Gastrocnemius medialis (tissue), 4 donors: ENCODE data around the gene RAD51B. TPM values are rescaled to one million over a fixed set of nuclear protein-coding genes. Genes with fewer than 3 reads are reported as not detected.

Source experiments
- ATAC-seq, 2 donors: fragments of 150-250 bp; one replicate each; pipeline ENCODE4 v1.9.1; 2016
- DNase-seq, 2 donors: peaks; one replicate each; pipeline ENCODE4 v3.0.0-alpha.2; 2019
- H3K27ac ChIP-seq, 4 donors: fragments of 200-600 bp; sonication (generic); 1 replicate in 1 of 4; 2 replicates in 3 of 4; pipeline ENCODE4 v1.5.1; 2016 to 2018; ENCODE audit warnings: mild to moderate bottlenecking in 2 of 4, moderate library complexity in 1 of 4
- H3K27me3 ChIP-seq, 3 donors: fragments of 200-600 bp; sonication (generic) in 2 of 3; 1 replicate in 1 of 3; 2 replicates in 2 of 3; pipeline versions ENCODE4 v1.5.1 to v1.6.0; 2016 to 2019; ENCODE audit warnings: mild to moderate bottlenecking in 1 of 3, moderate library complexity in 1 of 3
- H3K36me3 ChIP-seq, 2 donors: fragments of 200-600 bp; sonication (generic) in 1 of 2; one replicate each; pipeline ENCODE4 v1.5.1; 2017 to 2018
- H3K4me1 ChIP-seq, 2 donors: fragments of 200-600 bp; sonication (generic) in 1 of 2; one replicate each; pipeline ENCODE4 v1.5.1; 2016 to 2017; ENCODE audit warnings: mild to moderate bottlenecking in 2 of 2
- H3K4me3 ChIP-seq, 4 donors: fragments of 200-600 bp; sonication (generic) in 3 of 4; 1 replicate in 1 of 4; 2 replicates in 3 of 4; pipeline ENCODE4 v1.5.1; 2016 to 2019; ENCODE audit warnings: mild to moderate bottlenecking in 2 of 4
- H3K9me3 ChIP-seq, 3 donors: fragments of 200-600 bp; sonication (generic) in 2 of 3; 1 replicate in 1 of 3; 2 replicates in 2 of 3; pipeline ENCODE4 v1.5.1; 2016 to 2019
- CTCF ChIP-seq, 5 experiments: fragments of 450-650 bp in 3 of 5; fragments of 200-600 bp in 2 of 5; sonication (generic) in 2 of 5; IDR thresholded peaks in 4 of 5; conservative IDR thresholded peaks in 1 of 5; 1 replicate in 4 of 5; 2 replicates in 1 of 5; pipeline ENCODE4 v1.5.1; 2016 to 2019; ENCODE audit warnings: antibody characterized with exemption in 5 of 5, mild to moderate bottlenecking in 3 of 5, moderate library complexity in 3 of 5
- POLR2A ChIP-seq, 2 donors: fragments of 450-650 bp; IDR thresholded peaks; one replicate each; pipeline ENCODE4 v1.6.1; 2017; ENCODE audit warnings: antibody characterized with exemption in 2 of 2, mild to moderate bottlenecking in 2 of 2, moderate library complexity in 2 of 2
- in situ Hi-C, 4 donors: fragments of 200-750 bp; cut with MboI; loops; one replicate each; pipeline versions ENCODE4 v1.15.0 to v1.8.0; 2017; ENCODE audit warnings: low sequenced_read_pairs in 4 of 4
- intact Hi-C: fragments of 100-400 bp; cut with DNase I; formaldehyde crosslinking; loops from one replicate; pipeline ENCODE4 v1.15.1; 2023; ENCODE audit warnings: low total_unique reads
- total RNA-seq, 4 donors: library from RNA; depleted of rRNA; stranded (reverse); fragments of >200 nt; gene quantifications; one replicate each; pipeline versions ENCODE4 v1.1.0 to v1.2.3, GENCODE V29; 2016

Gene RAD51B
- total RNA-seq, 4 donors from 2014 or later: 1.6 to 3.3 (median 2.4) TPM

- ATAC-seq (peak; percentile 83 to 96), DNase-seq (peak; percentile 24 to 57)
- Histone ChIP-seq H3K9me3 (no peaks in the 10 kb centered on the region), H3K27ac (peak overlapping the region; percentile 69 to 84 (median 70)), H3K27me3 (no peaks in the 10 kb centered on the region), H3K4me3 (no peak overlapping the region), H3K4me1 (peaks cover 22 to 32% of the 10 kb centered on the region in 2 donors), H3K36me3 (no peaks in the 10 kb centered on the region)
- no peak for TF ChIP-seq POLR2A (IDR thresholded peaks at IDR 0.05)
- no peak for TF ChIP-seq CTCF (IDR thresholded peaks at IDR 0.05 in 4 of 5, conservative IDR thresholded peaks at IDR 0.05 in 1 of 5)
- intact Hi-C loops (loop anchor here (5.0 kb wide), 1 partner anchor 90 kb away; no protein-coding TSS in a partner anchor), in situ Hi-C loops (loop anchor here in 1 of 4 donors (25.0 kb wide), 1 partner anchor 295 kb away; no protein-coding TSS in a partner anchor)
Observed at GRCh38 chr14:68232300-68233055, 412.9 kb downstream of the RAD51B start.

GRCh38 chr14:68233101-68233784, 413.7 kb downstream of the RAD51B start:
- peaks cover 22 to 32% of the 10 kb centered on the region in 2 donors for H3K4me1 ChIP-seq
- H3K27me3 ChIP-seq: no peaks in the 10 kb centered on the region
- ATAC-seq (no peak), DNase-seq (no peak)
- TF ChIP-seq POLR2A (IDR thresholded peaks at IDR 0.05) (no peak), CTCF (IDR thresholded peaks at IDR 0.05 in 4 of 5, conservative IDR thresholded peaks at IDR 0.05 in 1 of 5) (no peak)
- no peaks in the 10 kb centered on the region for H3K36me3 ChIP-seq
- intact Hi-C loops (loop anchor here (5.0 kb wide), 1 partner anchor 91 kb away; no protein-coding TSS in a partner anchor), in situ Hi-C loops (loop anchor here in 1 of 4 donors (25.0 kb wide), 1 partner anchor 296 kb away; no protein-coding TSS in a partner anchor)
- H3K4me3 ChIP-seq: no peak overlapping the region
- H3K9me3 ChIP-seq: no peaks in the 10 kb centered on the region
- peak overlapping the region; percentile 2 to 84 (median 70) for H3K27ac ChIP-seq

GRCh38 chr14:68234101-68234905, 414.7 kb downstream of the RAD51B start:
- ATAC-seq: no peak
- Histone ChIP-seq H3K36me3 (no peaks in the 10 kb centered on the region), H3K4me3 (no peak overlapping the region), H3K9me3 (no peaks in the 10 kb centered on the region), H3K27ac (peak overlapping the region in 1 of 4 donors; percentile 69), H3K27me3 (no peaks in the 10 kb centered on the region), H3K4me1 (peaks cover 22 to 32% of the 10 kb centered on the region in 2 donors)
- no peak for DNase-seq
- intact Hi-C loops: loop anchor here (5.0 kb wide), 1 partner anchor 92 kb away; no protein-coding TSS in a partner anchor
- in situ Hi-C loops: loop anchor here in 1 of 4 donors (25.0 kb wide), 1 partner anchor 297 kb away; no protein-coding TSS in a partner anchor
- TF ChIP-seq POLR2A (IDR thresholded peaks at IDR 0.05) (no peak), CTCF (IDR thresholded peaks at IDR 0.05 in 4 of 5, conservative IDR thresholded peaks at IDR 0.05 in 1 of 5) (no peak)

GRCh38 chr14:68235011-68235410, 415.4 kb downstream of the RAD51B start:
- Histone ChIP-seq H3K36me3 (no peaks in the 10 kb centered on the region), H3K4me1 (peaks cover 22 to 34% of the 10 kb centered on the region in 2 donors), H3K27ac (no peak overlapping the region), H3K9me3 (no peaks in the 10 kb centered on the region), H3K27me3 (no peaks in the 10 kb centered on the region), H3K4me3 (no peak overlapping the region)
- in situ Hi-C loops: loop anchor here in 1 of 4 donors (25.0 kb wide), 1 partner anchor 298 kb away; no protein-coding TSS in a partner anchor
- intact Hi-C loops: no loop called here
- TF ChIP-seq POLR2A (IDR thresholded peaks at IDR 0.05): no peak
- no peak for TF ChIP-seq CTCF (IDR thresholded peaks at IDR 0.05 in 4 of 5, conservative IDR thresholded peaks at IDR 0.05 in 1 of 5)
- ATAC-seq (no peak), DNase-seq (no peak)
